ENCODE measurements around the gene TRIM47.

TRIM47 gene

GRCh38 chr17:75830164-75831031 lies 48.0 kb downstream of the TRIM47 start:
- no peak for DNase-seq

DNA sequence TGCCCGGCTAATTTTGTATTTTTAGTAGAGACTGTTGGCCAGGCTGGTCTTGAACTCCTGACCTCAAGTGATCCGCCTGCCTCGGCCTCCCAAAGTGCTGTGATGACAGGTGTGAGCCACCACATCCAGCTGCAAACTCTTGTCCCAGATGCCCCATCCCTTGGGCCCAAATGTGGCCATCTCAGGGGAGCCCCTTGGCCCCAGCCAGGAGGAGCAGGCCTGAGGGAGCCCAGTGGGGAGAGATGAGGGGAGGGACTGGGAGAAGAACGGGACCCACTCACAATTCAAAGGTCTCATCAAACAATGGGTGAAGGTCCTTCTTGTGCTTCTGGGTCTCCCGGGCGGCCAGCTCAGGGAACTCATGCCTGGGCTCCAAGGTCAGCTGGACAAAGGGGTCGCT lies 48.6 kb downstream of the TRIM47 start:
- DNase-seq, result no peak

DNA sequence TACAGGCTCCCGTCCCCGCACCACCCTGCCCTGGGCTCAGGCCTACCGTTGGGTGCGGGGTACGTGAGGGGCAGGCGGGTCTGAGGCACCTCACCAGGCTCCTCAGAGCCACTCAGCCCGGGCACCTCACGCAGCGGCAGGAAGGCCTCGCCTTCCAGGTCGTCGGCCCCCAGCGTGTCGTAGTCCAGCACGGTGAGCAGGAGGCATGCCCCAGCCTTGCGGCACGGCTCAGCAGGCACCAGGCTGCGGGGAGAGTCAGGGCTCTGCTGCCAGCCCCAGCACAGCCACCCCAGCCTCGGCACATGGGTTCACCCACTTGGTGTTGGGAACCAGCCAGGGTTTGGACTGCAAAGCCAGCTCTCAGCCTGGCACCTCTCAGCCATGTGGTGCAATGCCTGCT lies 49.6 kb downstream of the TRIM47 start:
- no peak for DNase-seq

DNA sequence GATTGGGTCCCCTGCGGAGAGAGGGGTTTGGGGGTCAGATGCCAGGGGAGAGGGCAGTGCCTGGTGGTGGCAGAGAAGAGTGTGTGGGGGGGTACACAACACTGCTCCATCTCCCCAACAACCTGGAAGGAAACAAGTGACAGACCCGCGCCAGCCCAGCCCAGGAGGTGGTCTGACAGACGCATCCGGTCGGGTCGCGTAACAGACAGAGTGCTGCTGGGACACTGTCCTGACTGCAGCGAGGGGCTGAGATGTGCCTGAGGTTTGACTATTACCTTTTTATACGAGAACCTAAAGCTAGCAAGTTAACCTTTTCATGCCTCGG lies 50.3 kb downstream of the TRIM47 start:
- DNase-seq, result no peak

- peak; percentile 84 for DNase-seq
These were observed 50.9 kb downstream of the TRIM47 start for GRCh38 chr17:75827308-75828075.

DNA sequence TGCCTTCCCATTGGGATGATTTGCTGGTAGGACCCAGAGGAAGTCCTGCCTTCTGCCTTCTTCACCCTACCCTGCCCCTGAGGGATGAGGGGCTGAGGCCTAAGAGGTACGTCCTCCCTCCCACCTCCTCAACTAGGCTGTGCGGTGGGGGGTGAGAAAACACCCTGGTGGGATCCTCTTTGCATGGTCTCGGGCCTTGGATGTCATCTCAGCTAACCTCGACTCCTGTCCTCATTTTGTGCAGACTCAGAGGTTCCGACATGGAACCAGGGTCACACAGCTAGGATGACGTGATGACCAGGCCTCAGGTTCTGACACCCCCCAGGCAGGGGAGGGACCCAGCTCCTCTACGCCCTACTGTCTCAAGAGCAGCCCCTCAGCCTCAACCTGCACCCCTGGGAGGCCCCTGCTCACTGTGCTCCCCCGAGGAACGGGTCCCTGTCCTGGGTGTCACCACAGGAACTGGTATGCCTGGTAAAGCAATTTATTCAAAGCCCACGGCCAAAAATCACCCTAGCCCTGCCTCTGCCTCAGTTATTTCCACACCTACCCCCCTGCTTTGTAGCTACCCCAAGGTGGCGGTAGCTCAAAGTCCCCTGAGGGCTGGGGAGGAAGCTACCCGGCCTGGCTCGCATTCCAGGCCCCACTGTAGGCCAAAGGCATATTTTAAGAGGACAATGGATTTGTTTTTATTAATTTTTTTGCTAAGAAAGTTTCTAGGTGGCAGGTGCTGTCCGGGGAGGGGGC lies 51.6 kb downstream of the TRIM47 start:
- DNase-seq, result no peak

DNA sequence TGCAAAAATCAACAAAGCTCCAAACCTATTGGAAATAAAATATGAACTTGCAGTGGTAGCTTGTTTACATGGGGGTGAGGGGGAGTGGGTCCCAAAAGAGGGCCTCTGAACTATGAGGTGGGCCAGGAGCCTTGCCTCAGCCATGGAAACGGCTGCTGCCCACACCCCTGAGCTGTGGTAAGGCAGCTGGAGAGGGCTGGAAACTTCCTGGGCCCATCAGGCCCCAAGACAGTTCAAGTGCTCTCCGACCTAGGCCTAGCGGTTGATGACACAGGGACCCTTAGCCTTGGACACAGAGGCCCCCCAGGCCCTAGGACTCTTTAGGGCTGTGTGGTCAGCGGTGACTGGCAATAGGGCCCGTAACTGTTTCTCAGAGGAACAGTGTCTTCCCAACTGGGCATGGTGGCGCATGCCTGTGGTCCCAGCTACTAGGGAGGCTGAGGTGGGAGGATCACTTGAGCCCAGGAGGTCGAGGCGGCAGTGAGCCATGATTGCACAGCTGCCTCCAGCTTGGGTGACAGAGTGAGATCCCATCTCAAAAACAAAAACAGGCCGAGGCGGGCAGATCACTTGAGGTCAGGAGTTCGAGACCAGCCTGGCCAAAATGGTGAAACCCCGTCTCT lies 52.5 kb downstream of the TRIM47 start:
- DNase-seq, result no peak

GRCh38 chr17:75825149-75825552 lies 53.2 kb downstream of the TRIM47 start:
- DNase-seq, result no peak

DNA sequence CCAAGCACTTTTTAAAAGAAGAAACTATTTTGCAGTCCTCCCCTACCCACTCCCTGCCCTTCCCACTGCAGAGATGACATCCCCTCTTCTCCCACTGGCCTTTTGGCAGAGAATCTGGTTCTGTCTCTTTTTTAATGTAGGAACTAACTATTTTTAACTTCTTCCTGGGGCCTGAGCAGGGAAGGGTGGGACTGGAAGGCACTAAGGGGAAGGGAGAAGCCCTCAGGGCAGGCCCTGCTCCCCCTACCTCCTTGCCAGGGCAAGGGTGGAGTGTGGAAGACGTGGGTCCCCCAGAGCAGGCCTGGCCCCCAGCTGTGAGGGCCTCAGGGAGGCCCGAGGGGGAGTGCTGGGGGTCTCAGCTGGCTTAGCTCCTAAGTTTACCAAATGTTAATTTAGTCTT lies 53.7 kb downstream of the TRIM47 start:
- no peak for DNase-seq

Data from right kidney (tissue), 1 donor.